HCT116 (cell line): ENCODE measurements around the gene ABL1. TPM values are rescaled to one million over a fixed set of nuclear protein-coding genes. Genes with fewer than 3 reads are reported as not detected.

Experiments used
- ATAC-seq: fragments of 200-7000 bp; cut with Tn5 transposase; 2 replicates; pipeline ENCODE4 v1.9.1; 2020; ENCODE audit warnings: mild to moderate bottlenecking, moderate library complexity
- BruUV-seq: library from RNA; stranded (reverse); fragments of 400-500 nt; replicated peaks from 2 replicates; lab custom pipeline; 2021; lab: Mats Ljungman, UMichigan
- CTCF ChIA-PET: fragments of 300-600 bp; sonication (Branson Sonifier 250); formaldehyde crosslinking; loops from one replicate; lab custom pipeline; 2021; ENCODE audit warnings: antibody characterized with exemption; lab: Charles Lee
- POLR2A ChIA-PET: fragments of 300-600, 350-600 bp; sonication (Branson Sonifier 250); formaldehyde crosslinking; loops from one replicate; lab custom pipeline; 2021; ENCODE audit warnings: antibody characterized with exemption; lab: Charles Lee
- RAD21 ChIA-PET, 2 experiments: fragments of 300-600 bp; sonication (Branson Sonifier 250); formaldehyde crosslinking; loops; one replicate each; lab custom pipeline; 2023; ENCODE audit warnings: low total read pairs in 2 of 2; ENCODE audit not compliant: uncharacterized antibody in 2 of 2, unreplicated experiment in 2 of 2, low non-redundant PET in 1 of 2; lab: Charles Lee
- DNase-seq: peaks from one replicate; pipeline ENCODE4 v3.0.0-alpha.2; 2010; ENCODE audit warnings: low read depth, low spot score
- H2AFZ ChIP-seq: fragments of 200-600 bp; shearing (Covaris generic), sonication (generic); 2 replicates; pipeline ENCODE4 v1.6.1; 2017; ENCODE audit warnings: low read depth, mixed run types, mixed read lengths, antibody characterized with exemption, low read length; ENCODE audit not compliant: poor library complexity, severe bottlenecking
- H3K27ac ChIP-seq: 2 replicates; pipeline ENCODE4 v1.5.1; 2012; ENCODE audit warnings: low read depth, low read length
- H3K27me3 ChIP-seq: fragments of 200-600 bp; sonication (generic); 2 replicates; pipeline ENCODE4 v1.6.1; 2016; ENCODE audit warnings: mixed run types, low read length, mixed read lengths; ENCODE audit not compliant: insufficient read depth
- H3K36me3 ChIP-seq, 2 experiments: fragments of 200-500 bp in 1 of 2; fragments of 200-600 bp in 1 of 2; sonication (Bioruptor generic) in 1 of 2; sonication (generic) in 1 of 2; 2 replicates each; pipeline versions ENCODE4 v1.5.1 to v1.6.1; 2014 to 2016; ENCODE audit warnings: low read length in 2 of 2, inconsistent platforms in 1 of 2, mixed read lengths in 1 of 2, mixed run types in 1 of 2; ENCODE audit not compliant: insufficient read depth in 2 of 2, control insufficient read depth in 1 of 2
- H3K4me1 ChIP-seq, 2 experiments: fragments of 200-600 bp in 1 of 2; sonication (generic) in 1 of 2; 2 replicates each; pipeline versions ENCODE4 v1.5.1 to v1.6.1; 2012 to 2017; ENCODE audit warnings: low read length in 2 of 2, inconsistent platforms in 1 of 2, mild to moderate bottlenecking in 1 of 2, mixed read lengths in 1 of 2, mixed run types in 1 of 2, moderate library complexity in 1 of 2; ENCODE audit not compliant: insufficient read depth in 2 of 2, control insufficient read depth in 1 of 2
- H3K4me2 ChIP-seq: fragments of 200-600 bp; sonication (generic); 2 replicates; pipeline ENCODE4 v1.6.1; 2017; ENCODE audit warnings: mixed run types, low read length, mixed read lengths
- H3K4me3 ChIP-seq, 2 experiments: fragments of 200-600 bp in 1 of 2; sonication (generic) in 1 of 2; replicated peaks in 1 of 2; 2 replicates each; pipeline ENCODE4 v1.5.1; 2011 to 2016; ENCODE audit warnings: low read length in 2 of 2, control low read depth in 1 of 2, low read depth in 1 of 2, mild to moderate bottlenecking in 1 of 2, mixed read lengths in 1 of 2, mixed run types in 1 of 2
- H3K79me2 ChIP-seq: fragments of 200-600 bp; sonication (generic); 2 replicates; pipeline ENCODE4 v1.6.1; 2017; ENCODE audit warnings: mild to moderate bottlenecking, mixed run types, low read length, moderate library complexity, mixed read lengths; ENCODE audit not compliant: insufficient read depth
- H3K9ac ChIP-seq: fragments of 200-600 bp; sonication (generic); 2 replicates; pipeline ENCODE4 v1.6.1; 2016; ENCODE audit warnings: low read length, mixed read lengths
- H3K9me2 ChIP-seq: fragments of 200-600 bp; sonication (generic), shearing (Covaris generic); 2 replicates; pipeline ENCODE4 v1.6.1; 2017; ENCODE audit warnings: mixed run types, mild to moderate bottlenecking, moderate library complexity; ENCODE audit not compliant: insufficient read depth
- H3K9me3 ChIP-seq, 2 experiments: fragments of 200-500 bp in 1 of 2; fragments of 200-600 bp in 1 of 2; sonication (Bioruptor generic) in 1 of 2; sonication (generic) in 1 of 2; 2 replicates each; pipeline ENCODE4 v1.6.1; 2014 to 2017; ENCODE audit warnings: low read length in 2 of 2, mixed read lengths in 2 of 2, inconsistent platforms in 1 of 2, low read depth in 1 of 2, mild to moderate bottlenecking in 1 of 2, mixed run types in 1 of 2, moderate library complexity in 1 of 2; ENCODE audit not compliant: control insufficient read depth in 1 of 2, insufficient read depth in 1 of 2
- H4K20me1 ChIP-seq: fragments of 200-600 bp; sonication (generic), shearing (Covaris generic); 2 replicates; pipeline ENCODE4 v1.6.1; 2017; ENCODE audit warnings: mixed run types, mild to moderate bottlenecking, moderate library complexity; ENCODE audit not compliant: insufficient read depth
- CBX3 ChIP-seq: IDR thresholded peaks from 2 replicates; pipeline ENCODE4 v1.6.1; 2012; ENCODE audit warnings: low read depth
- EGR1 ChIP-seq: IDR thresholded peaks from 2 replicates; pipeline ENCODE4 v1.6.1; 2012; ENCODE audit warnings: low read depth
- ELF1 ChIP-seq: IDR thresholded peaks from 2 replicates; pipeline ENCODE4 v1.6.1; 2012; ENCODE audit warnings: low read depth, borderline replicate concordance
- EZH2 ChIP-seq: fragments of 200-600 bp; sonication (generic); IDR thresholded peaks from 2 replicates; pipeline ENCODE4 v1.6.1; 2017; ENCODE audit warnings: antibody characterized with exemption, mixed run types
- EZH2phosphoT487 ChIP-seq: fragments of 200-600 bp; IDR thresholded peaks from 2 replicates; pipeline ENCODE4 v1.6.1; 2018; ENCODE audit warnings: antibody characterized with exemption, borderline replicate concordance
- POLR2A ChIP-seq: IDR thresholded peaks from 2 replicates; pipeline ENCODE4 v1.7.0; 2011; ENCODE audit warnings: borderline replicate concordance; ENCODE audit not compliant: insufficient read depth, insufficient read length; ENCODE audit errors: extremely low read depth
- POLR2AphosphoS5 ChIP-seq: IDR thresholded peaks from 2 replicates; pipeline ENCODE4 v1.6.1; 2011; ENCODE audit warnings: mild to moderate bottlenecking, low read depth, low read length, moderate library complexity
- SP1 ChIP-seq: IDR thresholded peaks from 2 replicates; pipeline ENCODE4 v1.6.1; 2012; ENCODE audit warnings: low read depth
- TCF7L2 ChIP-seq: IDR thresholded peaks from 2 replicates; pipeline ENCODE4 v1.7.0; 2011; ENCODE audit warnings: borderline replicate concordance, inconsistent platforms; ENCODE audit not compliant: insufficient read depth, insufficient read length; ENCODE audit errors: extremely low read depth
- YY1 ChIP-seq: IDR thresholded peaks from 2 replicates; pipeline ENCODE4 v1.6.1; 2011; ENCODE audit warnings: low read length, low read depth, moderate library complexity, mild to moderate bottlenecking; ENCODE audit not compliant: insufficient replicate concordance; ENCODE audit errors: extremely low read depth
- ZNF274 ChIP-seq: fragments of 200-500 bp; sonication (Bioruptor generic); IDR thresholded peaks from 2 replicates; pipeline ENCODE4 v1.6.1; 2014; ENCODE audit warnings: mild to moderate bottlenecking, low read depth, low read length, inconsistent platforms
- intact Hi-C: fragments of 100-400 bp; cut with micrococcal nuclease; formaldehyde crosslinking; loops from 2 replicates; pipeline ENCODE4 v1.10.0; 2022
- total RNA-seq: library from RNA; stranded (reverse); gene quantifications from one replicate; pipeline ENCODE4 v1.2.1, GENCODE V29; 2021; ENCODE audit not compliant: unreplicated experiment
- TF ChIP-seq, protein P1 (sequence below): IDR thresholded peaks from 2 replicates; pipeline ENCODE4 v1.6.1; 2012; ENCODE audit warnings: low read depth
- TF ChIP-seq, protein P2 (sequence below), 3 experiments: fragments of 200-600 bp in 1 of 3; sonication (generic) in 1 of 3; IDR thresholded peaks in 2 of 3; conservative IDR thresholded peaks in 1 of 3; 2 replicates each; pipeline ENCODE4 v1.5.1; 2012 to 2017; ENCODE audit warnings: low read depth in 2 of 3, low read length in 2 of 3, antibody characterized with exemption in 1 of 3, borderline replicate concordance in 1 of 3, control low read depth in 1 of 3, mild to moderate bottlenecking in 1 of 3, mixed read lengths in 1 of 3, mixed run types in 1 of 3, moderate library complexity in 1 of 3; ENCODE audit not compliant: insufficient read depth in 1 of 3
- TF ChIP-seq, protein P3 (sequence below): IDR thresholded peaks from 2 replicates; pipeline ENCODE4 v1.6.1; 2011; ENCODE audit warnings: mild to moderate bottlenecking, low read length, moderate library complexity; ENCODE audit not compliant: insufficient replicate concordance; ENCODE audit errors: extremely low read depth

The ABL1 gene
- total RNA-seq, 1 experiment from 2014 or later, result 54.7 TPM

DNA sequence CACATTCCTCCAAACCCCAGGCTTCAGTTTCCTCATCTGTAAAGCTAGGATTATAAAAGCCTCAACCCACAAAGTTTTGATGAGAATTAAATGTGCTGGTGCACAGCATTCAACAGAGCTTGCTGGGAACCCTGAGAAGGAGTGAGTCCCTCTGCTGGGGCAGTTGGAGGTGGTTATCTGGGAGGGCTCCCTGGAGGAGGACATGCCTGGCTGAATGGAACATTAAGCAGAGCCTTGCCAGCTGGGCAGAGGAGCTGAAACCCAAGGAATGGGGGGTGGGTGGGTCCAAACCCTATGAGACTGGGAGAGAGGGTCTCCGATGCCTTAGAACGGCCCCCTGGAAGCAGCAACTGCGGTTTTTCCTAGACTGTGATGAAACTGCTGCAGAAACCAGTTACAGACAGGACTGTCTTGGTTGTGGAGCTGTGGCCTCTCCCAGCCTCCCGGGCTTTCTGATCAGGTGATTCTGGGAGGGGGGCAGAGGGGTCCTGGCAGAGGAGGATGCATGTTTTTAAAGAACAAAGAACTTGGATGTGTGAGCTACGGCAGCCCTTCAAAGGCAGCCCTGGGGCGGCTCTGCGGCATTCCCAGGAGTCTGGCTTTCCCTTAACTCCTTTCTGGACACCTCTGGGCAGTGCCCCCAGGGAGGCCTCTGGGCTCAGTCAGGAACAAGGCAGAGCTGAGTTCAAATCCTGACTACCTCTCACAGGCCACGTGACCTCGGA is 83.2 kb downstream of the ABL1 start (continued):
- no peak for TF ChIP-seq POLR2A
- TF ChIP-seq, protein P1, sequence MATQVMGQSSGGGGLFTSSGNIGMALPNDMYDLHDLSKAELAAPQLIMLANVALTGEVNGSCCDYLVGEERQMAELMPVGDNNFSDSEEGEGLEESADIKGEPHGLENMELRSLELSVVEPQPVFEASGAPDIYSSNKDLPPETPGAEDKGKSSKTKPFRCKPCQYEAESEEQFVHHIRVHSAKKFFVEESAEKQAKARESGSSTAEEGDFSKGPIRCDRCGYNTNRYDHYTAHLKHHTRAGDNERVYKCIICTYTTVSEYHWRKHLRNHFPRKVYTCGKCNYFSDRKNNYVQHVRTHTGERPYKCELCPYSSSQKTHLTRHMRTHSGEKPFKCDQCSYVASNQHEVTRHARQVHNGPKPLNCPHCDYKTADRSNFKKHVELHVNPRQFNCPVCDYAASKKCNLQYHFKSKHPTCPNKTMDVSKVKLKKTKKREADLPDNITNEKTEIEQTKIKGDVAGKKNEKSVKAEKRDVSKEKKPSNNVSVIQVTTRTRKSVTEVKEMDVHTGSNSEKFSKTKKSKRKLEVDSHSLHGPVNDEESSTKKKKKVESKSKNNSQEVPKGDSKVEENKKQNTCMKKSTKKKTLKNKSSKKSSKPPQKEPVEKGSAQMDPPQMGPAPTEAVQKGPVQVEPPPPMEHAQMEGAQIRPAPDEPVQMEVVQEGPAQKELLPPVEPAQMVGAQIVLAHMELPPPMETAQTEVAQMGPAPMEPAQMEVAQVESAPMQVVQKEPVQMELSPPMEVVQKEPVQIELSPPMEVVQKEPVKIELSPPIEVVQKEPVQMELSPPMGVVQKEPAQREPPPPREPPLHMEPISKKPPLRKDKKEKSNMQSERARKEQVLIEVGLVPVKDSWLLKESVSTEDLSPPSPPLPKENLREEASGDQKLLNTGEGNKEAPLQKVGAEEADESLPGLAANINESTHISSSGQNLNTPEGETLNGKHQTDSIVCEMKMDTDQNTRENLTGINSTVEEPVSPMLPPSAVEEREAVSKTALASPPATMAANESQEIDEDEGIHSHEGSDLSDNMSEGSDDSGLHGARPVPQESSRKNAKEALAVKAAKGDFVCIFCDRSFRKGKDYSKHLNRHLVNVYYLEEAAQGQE, result no peak
- no peak for TF ChIP-seq EZH2
- TF ChIP-seq CBX3, result no peak
- TF ChIP-seq TCF7L2, result no peak
- no peak for TF ChIP-seq EGR1

DNA sequence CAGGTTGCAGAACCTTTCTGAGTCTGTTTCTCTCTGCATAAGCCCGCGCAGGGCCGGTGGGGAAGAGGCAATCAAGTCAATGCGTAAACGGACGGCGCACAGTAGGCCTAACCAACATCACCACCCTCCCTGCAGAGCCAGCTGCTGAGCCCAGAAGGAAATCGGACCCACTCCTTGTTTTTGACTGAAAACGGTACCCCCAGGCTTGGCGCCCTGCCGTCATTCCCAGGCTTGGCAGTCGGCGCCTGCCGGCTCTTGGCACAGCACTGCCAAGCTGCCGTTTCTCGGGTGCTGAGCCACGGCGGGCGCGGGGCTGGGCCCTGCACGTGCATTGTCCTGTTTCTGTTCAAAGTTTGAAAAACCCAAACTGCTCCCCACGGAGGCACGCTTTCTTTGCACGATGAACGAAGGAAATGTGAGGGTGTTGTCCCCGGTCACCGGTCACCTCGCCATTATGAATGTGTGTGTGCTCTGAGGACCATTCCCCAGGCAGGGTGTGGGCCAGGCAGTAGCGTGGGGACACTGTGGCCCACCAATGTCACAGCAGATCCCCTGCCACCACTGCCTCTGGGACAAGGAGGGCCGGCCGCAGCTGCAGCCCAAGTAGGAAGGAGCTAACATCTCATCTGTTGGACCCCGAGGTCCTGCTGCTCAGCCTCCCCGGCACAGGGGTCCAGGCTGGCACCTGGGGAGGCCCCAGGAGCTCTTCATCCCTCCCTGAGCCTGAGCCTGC is 83.9 kb downstream of the ABL1 start:
- no peaks in the 10 kb centered on the region for H3K79me2 ChIP-seq
- no peaks in the 10 kb centered on the region for H3K9me3 ChIP-seq
- ChIA-PET RAD21 (no interaction called here), CTCF (no interaction called here), POLR2A (interaction anchor here (1.4 kb wide), 1 partner anchor 9 kb away, joined by 3 read pairs; no protein-coding TSS in a partner anchor)
- no peaks in the 10 kb centered on the region for H4K20me1 ChIP-seq
- H3K27me3 ChIP-seq, result no peaks in the 10 kb centered on the region
- no peaks in the 10 kb centered on the region for H3K36me3 ChIP-seq
- no peak overlapping the region for H3K27ac ChIP-seq
- intact Hi-C loops, result no loop called here
- no peaks in the 10 kb centered on the region for H3K4me1 ChIP-seq
- H3K9me2 ChIP-seq, result no peaks in the 10 kb centered on the region
- BruUV-seq, result no TSS peak
- ATAC-seq (no peak), DNase-seq (no peak)
- H3K4me3 ChIP-seq, result no peak overlapping the region
- H3K9ac ChIP-seq, result no peak overlapping the region
- H2AFZ ChIP-seq, result no peak overlapping the region
- no peak overlapping the region for H3K4me2 ChIP-seq
- no peak for TF ChIP-seq POLR2AphosphoS5
- no peak for TF ChIP-seq YY1
- TF ChIP-seq ELF1, result no peak
- TF ChIP-seq CBX3, result no peak
- TF ChIP-seq, protein P2, sequence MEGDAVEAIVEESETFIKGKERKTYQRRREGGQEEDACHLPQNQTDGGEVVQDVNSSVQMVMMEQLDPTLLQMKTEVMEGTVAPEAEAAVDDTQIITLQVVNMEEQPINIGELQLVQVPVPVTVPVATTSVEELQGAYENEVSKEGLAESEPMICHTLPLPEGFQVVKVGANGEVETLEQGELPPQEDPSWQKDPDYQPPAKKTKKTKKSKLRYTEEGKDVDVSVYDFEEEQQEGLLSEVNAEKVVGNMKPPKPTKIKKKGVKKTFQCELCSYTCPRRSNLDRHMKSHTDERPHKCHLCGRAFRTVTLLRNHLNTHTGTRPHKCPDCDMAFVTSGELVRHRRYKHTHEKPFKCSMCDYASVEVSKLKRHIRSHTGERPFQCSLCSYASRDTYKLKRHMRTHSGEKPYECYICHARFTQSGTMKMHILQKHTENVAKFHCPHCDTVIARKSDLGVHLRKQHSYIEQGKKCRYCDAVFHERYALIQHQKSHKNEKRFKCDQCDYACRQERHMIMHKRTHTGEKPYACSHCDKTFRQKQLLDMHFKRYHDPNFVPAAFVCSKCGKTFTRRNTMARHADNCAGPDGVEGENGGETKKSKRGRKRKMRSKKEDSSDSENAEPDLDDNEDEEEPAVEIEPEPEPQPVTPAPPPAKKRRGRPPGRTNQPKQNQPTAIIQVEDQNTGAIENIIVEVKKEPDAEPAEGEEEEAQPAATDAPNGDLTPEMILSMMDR (IDR thresholded peaks at IDR 0.05 in 2 of 3, conservative IDR thresholded peaks at IDR 0.05 in 1 of 3; ENCODE audit: borderline replicate concordance in 1 of 3, insufficient read depth in 1 of 3, low read depth in 2 of 3, low read length in 2 of 3), result no peak
- TF ChIP-seq, protein P3, sequence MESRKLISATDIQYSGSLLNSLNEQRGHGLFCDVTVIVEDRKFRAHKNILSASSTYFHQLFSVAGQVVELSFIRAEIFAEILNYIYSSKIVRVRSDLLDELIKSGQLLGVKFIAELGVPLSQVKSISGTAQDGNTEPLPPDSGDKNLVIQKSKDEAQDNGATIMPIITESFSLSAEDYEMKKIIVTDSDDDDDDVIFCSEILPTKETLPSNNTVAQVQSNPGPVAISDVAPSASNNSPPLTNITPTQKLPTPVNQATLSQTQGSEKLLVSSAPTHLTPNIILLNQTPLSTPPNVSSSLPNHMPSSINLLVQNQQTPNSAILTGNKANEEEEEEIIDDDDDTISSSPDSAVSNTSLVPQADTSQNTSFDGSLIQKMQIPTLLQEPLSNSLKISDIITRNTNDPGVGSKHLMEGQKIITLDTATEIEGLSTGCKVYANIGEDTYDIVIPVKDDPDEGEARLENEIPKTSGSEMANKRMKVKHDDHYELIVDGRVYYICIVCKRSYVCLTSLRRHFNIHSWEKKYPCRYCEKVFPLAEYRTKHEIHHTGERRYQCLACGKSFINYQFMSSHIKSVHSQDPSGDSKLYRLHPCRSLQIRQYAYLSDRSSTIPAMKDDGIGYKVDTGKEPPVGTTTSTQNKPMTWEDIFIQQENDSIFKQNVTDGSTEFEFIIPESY, result no peak
- no peak for TF ChIP-seq ZNF274
- TF ChIP-seq EZH2phosphoT487, result no peak
- TF ChIP-seq POLR2A, result no peak
- no peak for TF ChIP-seq SP1
